Spleen (tissue), 11 donors: ENCODE data around the gene CAMTA1. TPM values are rescaled to one million over a fixed set of nuclear protein-coding genes. Genes with fewer than 3 reads are reported as not detected.

Source experiments
- DNase-seq: peaks from one replicate; pipeline ENCODE4 v3.0.0-alpha.2; 2020
- H3K27ac ChIP-seq, 8 donors: fragments of 200-600 bp; sonication (generic) in 7 of 8; 1 replicate in 4 of 8; 2 replicates in 4 of 8; pipeline versions ENCODE4 v1.5.0 to v1.8.0; 2016 to 2021; ENCODE audit warnings: inconsistent platforms in 4 of 8, mild to moderate bottlenecking in 4 of 8, moderate library complexity in 1 of 8
- H3K27me3 ChIP-seq, 7 donors: fragments of 200-600 bp; sonication (generic) in 6 of 7; replicated peaks in 1 of 7; 1 replicate in 4 of 7; 2 replicates in 3 of 7; pipeline versions ENCODE4 v1.5.0 to v1.8.0; 2016 to 2021; ENCODE audit warnings: inconsistent platforms in 3 of 7, mild to moderate bottlenecking in 1 of 7
- H3K36me3 ChIP-seq, 6 donors: fragments of 200-600 bp; sonication (generic) in 5 of 6; 1 replicate in 4 of 6; 2 replicates in 2 of 6; pipeline versions ENCODE4 v1.5.0 to v1.8.0; 2016 to 2021; ENCODE audit warnings: inconsistent platforms in 2 of 6
- H3K4me1 ChIP-seq, 6 donors: fragments of 200-600 bp; sonication (generic) in 5 of 6; 1 replicate in 3 of 6; 2 replicates in 3 of 6; pipeline versions ENCODE4 v1.5.0 to v1.8.0; 2016 to 2021; ENCODE audit warnings: inconsistent platforms in 3 of 6
- H3K4me3 ChIP-seq, 8 donors: fragments of 200-600 bp; sonication (generic) in 7 of 8; 1 replicate in 4 of 8; 2 replicates in 4 of 8; pipeline versions ENCODE4 v1.5.0 to v1.8.0; 2016 to 2021; ENCODE audit warnings: inconsistent platforms in 4 of 8, mild to moderate bottlenecking in 4 of 8, moderate library complexity in 2 of 8
- H3K9me3 ChIP-seq, 8 donors: fragments of 200-600 bp; sonication (generic) in 7 of 8; 1 replicate in 4 of 8; 2 replicates in 4 of 8; pipeline versions ENCODE4 v1.5.0 to v1.8.0; 2016 to 2021; ENCODE audit warnings: inconsistent platforms in 4 of 8
- POLR2A ChIP-seq, 3 donors: fragments of 450-650 bp; IDR thresholded peaks; one replicate each; pipeline ENCODE4 v1.5.1; 2017; ENCODE audit warnings: antibody characterized with exemption in 3 of 3, mild to moderate bottlenecking in 1 of 3
- POLR2AphosphoS5 ChIP-seq, 3 donors: sonication (generic); formaldehyde crosslinking; IDR thresholded peaks; one replicate each; pipeline ENCODE4 v1.5.1; 2017; ENCODE audit warnings: antibody characterized with exemption in 3 of 3
- WGBS, 5 donors: extraction: QIAGEN DNeasy Blood & Tissue Kit in 3 of 5; methylation state at CpG; one replicate each; pipeline versions ENCODE4 v1.1.5 to v1.1.7; 2013 to 2018; 5-methylcytosine and 5-hydroxymethylcytosine counted together
- intact Hi-C: fragments of 100-400 bp; cut with DNase I; formaldehyde crosslinking; loops from one replicate; pipeline ENCODE4 v1.15.0; 2023; ENCODE audit warnings: low total_unique reads
- polyA plus RNA-seq, 3 donors: library from polyadenylated mRNA; stranded (reverse); fragments of 200-250 nt; gene quantifications; one replicate each; pipeline ENCODE4 v1.2.1, GENCODE V29; 2013
- total RNA-seq, 7 donors: library from RNA; depleted of rRNA in 3 of 7; stranded (reverse); fragments of >200 nt in 3 of 7; fragmentation: NEBNext Ultra II Directional in 4 of 7; extraction: Animal tissue kit (Norgen Biotek cat#: 25700) in 4 of 7; gene quantifications; one replicate each; pipeline versions ENCODE4 v1.1.0 to v1.2.1, GENCODE V29; 2016 to 2021
- TF ChIP-seq, protein P1 (sequence below), 11 experiments: fragments of 200-600 bp in 7 of 11; fragments of 450-650 bp in 4 of 11; sonication (generic) in 4 of 11; IDR thresholded peaks in 8 of 11; conservative IDR thresholded peaks in 3 of 11; 1 replicate in 7 of 11; 2 replicates in 4 of 11; pipeline versions ENCODE4 v1.4.0 to v1.8.0; 2016 to 2021; ENCODE audit warnings: antibody characterized with exemption in 11 of 11, inconsistent platforms in 4 of 11, mild to moderate bottlenecking in 1 of 11
- donor health status: healthy with polysubstance abuse.
- donor health status: DM: no; HTN: no; CAD: no; lungs with moderate emphysema.
- donor health status: DM: no; HTN: no; CAD: no.
- donor health status: Bipolar disorder and iron deficiency.
- donor health status: healthy.
- donor health status: DM: no; HTN: no; CAD: no.
- donor health status: DM: yes; HTN: yes; CAD: no.

Gene CAMTA1
- total and polyA plus RNA-seq, 10 donors: 53.0 to 106 (median 77.3) TPM

DNA sequence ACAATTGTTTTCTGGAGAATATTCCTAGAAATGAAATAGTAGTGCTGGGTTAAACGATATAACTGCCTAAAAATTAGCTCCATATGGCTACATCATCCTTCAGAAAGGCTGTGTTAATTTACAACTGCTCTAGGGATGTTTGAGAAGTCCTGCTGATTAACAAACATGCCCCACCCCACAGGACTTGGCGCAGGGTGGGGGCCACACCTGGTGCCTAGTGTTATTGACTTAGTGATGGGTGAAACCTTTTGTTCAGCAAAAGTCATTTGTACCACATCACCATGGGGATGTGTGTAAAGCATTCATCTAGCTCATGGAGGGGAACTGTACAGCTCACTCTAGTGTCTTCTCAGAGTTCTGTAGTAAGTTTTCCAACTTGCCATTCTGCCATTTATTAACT is 492.8 kb downstream of the CAMTA1 start:
- H3K27ac ChIP-seq: no peak overlapping the region
- H3K36me3 ChIP-seq: no peaks in the 10 kb centered on the region
- no peak overlapping the region for H3K4me3 ChIP-seq
- peaks cover 0 to 32% (median 0%) of the 10 kb centered on the region in 7 donors for H3K27me3 ChIP-seq
- intact Hi-C loops: no loop called here
- DNase-seq: no peak
- peaks cover 0 to 16% (median 8%) of the 10 kb centered on the region in 8 donors for H3K9me3 ChIP-seq
- WGBS, 5 donors: 80 to 90% (median 85%) methylated on average over 2 of the region's 2 CpGs
- no peaks in the 10 kb centered on the region for H3K4me1 ChIP-seq
- no peak for TF ChIP-seq POLR2AphosphoS5 (IDR thresholded peaks at IDR 0.05)
- TF ChIP-seq, protein P1, sequence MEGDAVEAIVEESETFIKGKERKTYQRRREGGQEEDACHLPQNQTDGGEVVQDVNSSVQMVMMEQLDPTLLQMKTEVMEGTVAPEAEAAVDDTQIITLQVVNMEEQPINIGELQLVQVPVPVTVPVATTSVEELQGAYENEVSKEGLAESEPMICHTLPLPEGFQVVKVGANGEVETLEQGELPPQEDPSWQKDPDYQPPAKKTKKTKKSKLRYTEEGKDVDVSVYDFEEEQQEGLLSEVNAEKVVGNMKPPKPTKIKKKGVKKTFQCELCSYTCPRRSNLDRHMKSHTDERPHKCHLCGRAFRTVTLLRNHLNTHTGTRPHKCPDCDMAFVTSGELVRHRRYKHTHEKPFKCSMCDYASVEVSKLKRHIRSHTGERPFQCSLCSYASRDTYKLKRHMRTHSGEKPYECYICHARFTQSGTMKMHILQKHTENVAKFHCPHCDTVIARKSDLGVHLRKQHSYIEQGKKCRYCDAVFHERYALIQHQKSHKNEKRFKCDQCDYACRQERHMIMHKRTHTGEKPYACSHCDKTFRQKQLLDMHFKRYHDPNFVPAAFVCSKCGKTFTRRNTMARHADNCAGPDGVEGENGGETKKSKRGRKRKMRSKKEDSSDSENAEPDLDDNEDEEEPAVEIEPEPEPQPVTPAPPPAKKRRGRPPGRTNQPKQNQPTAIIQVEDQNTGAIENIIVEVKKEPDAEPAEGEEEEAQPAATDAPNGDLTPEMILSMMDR (IDR thresholded peaks at IDR 0.05 in 8 of 11, conservative IDR thresholded peaks at IDR 0.05 in 3 of 11): no peak
- TF ChIP-seq POLR2A (IDR thresholded peaks at IDR 0.05): no peak

DNA sequence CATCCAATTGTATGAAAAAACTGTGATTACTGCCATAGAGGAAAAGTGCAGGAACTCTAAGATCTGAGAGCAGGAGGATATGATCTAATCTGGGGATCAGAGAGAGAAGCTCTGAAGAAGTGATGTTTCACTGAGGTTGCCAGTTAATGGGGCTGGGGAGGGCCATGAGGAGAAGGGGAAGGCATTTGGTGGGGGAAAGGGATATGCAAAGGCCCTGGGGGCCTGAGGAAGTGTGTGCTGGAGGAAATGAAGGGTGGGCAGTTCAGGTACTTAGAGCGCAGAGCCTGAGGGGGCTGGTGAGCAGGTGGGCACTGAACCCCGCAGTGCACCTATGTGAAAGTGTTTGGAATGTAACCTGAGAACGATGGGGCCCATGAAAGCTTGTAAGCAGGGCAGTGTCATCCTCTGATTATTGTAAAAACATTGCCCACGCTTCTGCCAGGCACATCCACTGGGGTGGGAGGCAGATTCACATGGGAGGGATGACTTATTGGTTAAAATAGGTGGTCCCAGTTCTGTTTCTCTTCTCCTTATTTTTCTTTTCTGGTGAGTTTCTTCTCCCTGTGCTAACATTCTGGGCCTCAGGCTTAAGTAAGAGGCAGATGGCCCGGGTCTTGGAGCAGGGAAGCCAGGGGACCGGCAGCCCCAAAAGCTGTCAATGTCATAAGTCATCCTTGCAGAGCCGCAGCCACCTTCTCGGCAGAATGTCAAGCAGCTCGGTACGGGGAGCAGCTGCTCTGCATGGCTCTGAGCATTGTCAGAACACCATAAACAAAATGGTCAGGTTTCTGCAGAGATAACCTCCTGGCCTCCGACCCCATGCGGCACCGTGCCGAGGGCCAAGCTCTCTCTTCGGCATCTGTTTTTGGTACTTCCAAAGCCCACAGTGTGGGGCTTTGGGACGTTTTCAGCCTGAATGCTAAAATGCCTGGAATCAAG is 493.8 kb downstream of the CAMTA1 start:
- Histone ChIP-seq H3K9me3 (peaks cover 0 to 16% (median 8%) of the 10 kb centered on the region in 8 donors), H3K4me1 (no peaks in the 10 kb centered on the region), H3K36me3 (no peaks in the 10 kb centered on the region), H3K27ac (no peak overlapping the region), H3K4me3 (no peak overlapping the region), H3K27me3 (peaks cover 0 to 38% (median 0%) of the 10 kb centered on the region in 7 donors)
- intact Hi-C loops: no loop called here
- WGBS, 5 donors: 56 to 62% (median 58%) methylated on average over 16 of the region's 16 CpGs
- TF ChIP-seq POLR2AphosphoS5 (IDR thresholded peaks at IDR 0.05): no peak
- TF ChIP-seq, protein P1 (IDR thresholded peaks at IDR 0.05 in 8 of 11, conservative IDR thresholded peaks at IDR 0.05 in 3 of 11): no peak
- TF ChIP-seq POLR2A (IDR thresholded peaks at IDR 0.05): no peak
- DNase-seq: no peak

DNA sequence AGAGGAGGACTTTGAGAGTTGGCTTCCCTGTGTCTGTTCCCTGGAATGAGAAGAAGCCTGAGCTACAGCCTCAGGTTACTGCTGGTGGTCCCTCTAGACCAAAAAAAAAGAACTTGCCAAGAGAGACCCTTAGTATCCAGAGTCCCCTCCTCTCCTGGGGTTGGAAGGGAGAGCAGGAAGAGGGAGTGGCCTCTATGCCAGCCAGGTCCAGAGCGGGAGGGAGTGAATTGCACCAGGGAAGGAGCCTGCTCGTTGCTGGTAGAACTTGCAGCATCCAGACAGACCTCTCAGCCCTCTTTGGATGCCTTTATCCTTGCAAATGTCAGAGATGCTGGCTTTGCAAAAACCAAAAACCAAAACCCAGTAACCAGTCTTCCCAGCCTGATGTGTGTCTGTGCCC is 494.5 kb downstream of the CAMTA1 start:
- DNase-seq: no peak
- intact Hi-C loops: no loop called here
- Histone ChIP-seq H3K27me3 (peaks cover 0 to 38% (median 0%) of the 10 kb centered on the region in 7 donors), H3K27ac (no peak overlapping the region), H3K4me1 (no peaks in the 10 kb centered on the region), H3K4me3 (no peak overlapping the region), H3K9me3 (peaks cover 0 to 16% (median 8%) of the 10 kb centered on the region in 8 donors), H3K36me3 (no peaks in the 10 kb centered on the region)
- TF ChIP-seq, protein P1 (IDR thresholded peaks at IDR 0.05 in 8 of 11, conservative IDR thresholded peaks at IDR 0.05 in 3 of 11): no peak
- TF ChIP-seq POLR2AphosphoS5 (IDR thresholded peaks at IDR 0.05): no peak
- no peak for TF ChIP-seq POLR2A (IDR thresholded peaks at IDR 0.05)
- WGBS, 5 donors: 25 to 48% (median 43%) methylated on average over 2 of the region's 2 CpGs

DNA sequence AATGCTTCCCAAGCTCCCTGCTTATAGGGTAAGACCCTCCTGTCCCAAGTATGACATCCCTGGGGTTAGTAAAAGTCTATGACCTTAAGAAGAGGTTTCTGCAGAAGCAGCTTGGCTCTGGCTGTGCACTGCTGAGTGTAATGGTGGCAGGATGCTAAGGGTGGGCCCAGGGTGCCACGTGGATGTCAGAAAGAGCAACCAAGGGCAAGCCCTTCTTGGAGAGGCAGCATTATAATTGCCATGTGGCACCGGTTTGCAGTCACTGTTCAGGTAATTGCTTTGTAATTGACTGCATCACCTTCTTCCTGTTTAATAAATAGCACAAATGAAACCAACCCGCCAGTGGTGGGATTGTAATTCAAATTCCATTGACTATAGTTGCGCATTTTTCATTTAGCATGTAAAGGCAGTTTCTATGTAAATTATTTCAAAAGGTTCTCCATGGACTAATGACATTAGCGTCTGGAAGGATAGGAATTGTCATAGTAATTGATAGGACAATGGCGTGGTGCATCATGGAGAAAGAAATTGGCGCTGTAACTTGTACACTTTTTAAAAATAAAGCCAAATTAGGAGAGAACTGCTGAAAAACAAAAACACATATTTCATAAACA is 495.2 kb downstream of the CAMTA1 start:
- Histone ChIP-seq H3K27ac (no peak overlapping the region), H3K36me3 (no peaks in the 10 kb centered on the region), H3K9me3 (peaks cover 0 to 14% (median 8%) of the 10 kb centered on the region in 8 donors), H3K4me3 (no peak overlapping the region), H3K27me3 (peaks cover 0 to 38% (median 0%) of the 10 kb centered on the region in 7 donors), H3K4me1 (no peaks in the 10 kb centered on the region)
- no peak for TF ChIP-seq POLR2AphosphoS5 (IDR thresholded peaks at IDR 0.05)
- no peak for TF ChIP-seq POLR2A (IDR thresholded peaks at IDR 0.05)
- TF ChIP-seq, protein P1 (IDR thresholded peaks at IDR 0.05 in 8 of 11, conservative IDR thresholded peaks at IDR 0.05 in 3 of 11): no peak
- no peak for DNase-seq
- intact Hi-C loops: no loop called here
- 68 to 87% (median 75%) methylated on average over 7 of the region's 7 CpGs for WGBS, 5 donors
